ENCODE data around the gene CD22. TPM values are rescaled to one million over a fixed set of nuclear protein-coding genes. Genes with fewer than 3 reads are reported as not detected.

The CD22 gene
- total RNA-seq, 4 donors from 2014 or later, result not detected

- 79% methylated on average over 2 of the region's 2 CpGs for WGBS
- TF ChIP-seq POLR2AphosphoS5 (IDR thresholded peaks at IDR 0.05) (no peak), POLR2A (IDR thresholded peaks at IDR 0.05) (no peak), CTCF (IDR thresholded peaks at IDR 0.05) (no peak), EP300 (IDR thresholded peaks at IDR 0.05) (no peak)
- DNase-seq (ENCODE audit: low spot score in 2 of 2), result peak in 1 of 2 donors; percentile 63
- Histone ChIP-seq H3K27me3 (peaks cover 7% of the 10 kb centered on the region), H3K9me3 (no peaks in the 10 kb centered on the region), H3K27ac (no peak overlapping the region), H3K4me3 (no peak overlapping the region), H3K36me3 (no peaks in the 10 kb centered on the region), H3K4me1 (peaks cover 10% of the 10 kb centered on the region)
Observed at GRCh38 chr19:35383536-35383935, 54.5 kb downstream of the CD22 start.

GRCh38 chr19:35388277-35389054 lies 59.5 kb downstream of the CD22 start:
- Histone ChIP-seq H3K27me3 (no peaks in the 10 kb centered on the region), H3K9me3 (no peaks in the 10 kb centered on the region), H3K36me3 (no peaks in the 10 kb centered on the region), H3K4me1 (peaks cover 12% of the 10 kb centered on the region), H3K4me3 (no peak overlapping the region), H3K27ac (peak overlapping the region; percentile 41)
- no peak for TF ChIP-seq POLR2AphosphoS5 (IDR thresholded peaks at IDR 0.05)
- no peak for TF ChIP-seq EP300 (IDR thresholded peaks at IDR 0.05)
- TF ChIP-seq POLR2A (IDR thresholded peaks at IDR 0.05), result no peak
- no peak for TF ChIP-seq CTCF (IDR thresholded peaks at IDR 0.05)
- 52% methylated on average over 6 of the region's 6 CpGs for WGBS
- DNase-seq (ENCODE audit: low spot score in 2 of 2), result peak in 1 of 2 donors; percentile 24

- H3K4me3 ChIP-seq, result no peak overlapping the region
- peak overlapping the region; percentile 18 for H3K27ac ChIP-seq
- peak in 1 of 2 donors; percentile 53 for DNase-seq (ENCODE audit: low spot score in 2 of 2)
- H3K27me3 ChIP-seq, result no peaks in the 10 kb centered on the region
- no peaks in the 10 kb centered on the region for H3K36me3 ChIP-seq
- 63% methylated on average over 6 of the region's 6 CpGs for WGBS
- no peaks in the 10 kb centered on the region for H3K9me3 ChIP-seq
- H3K4me1 ChIP-seq, result peaks cover 12% of the 10 kb centered on the region
- TF ChIP-seq POLR2AphosphoS5 (IDR thresholded peaks at IDR 0.05) (no peak), POLR2A (IDR thresholded peaks at IDR 0.05) (no peak), CTCF (IDR thresholded peaks at IDR 0.05) (no peak), EP300 (IDR thresholded peaks at IDR 0.05) (no peak)
Observed at GRCh38 chr19:35389192-35389861, 60.3 kb downstream of the CD22 start.

DNA sequence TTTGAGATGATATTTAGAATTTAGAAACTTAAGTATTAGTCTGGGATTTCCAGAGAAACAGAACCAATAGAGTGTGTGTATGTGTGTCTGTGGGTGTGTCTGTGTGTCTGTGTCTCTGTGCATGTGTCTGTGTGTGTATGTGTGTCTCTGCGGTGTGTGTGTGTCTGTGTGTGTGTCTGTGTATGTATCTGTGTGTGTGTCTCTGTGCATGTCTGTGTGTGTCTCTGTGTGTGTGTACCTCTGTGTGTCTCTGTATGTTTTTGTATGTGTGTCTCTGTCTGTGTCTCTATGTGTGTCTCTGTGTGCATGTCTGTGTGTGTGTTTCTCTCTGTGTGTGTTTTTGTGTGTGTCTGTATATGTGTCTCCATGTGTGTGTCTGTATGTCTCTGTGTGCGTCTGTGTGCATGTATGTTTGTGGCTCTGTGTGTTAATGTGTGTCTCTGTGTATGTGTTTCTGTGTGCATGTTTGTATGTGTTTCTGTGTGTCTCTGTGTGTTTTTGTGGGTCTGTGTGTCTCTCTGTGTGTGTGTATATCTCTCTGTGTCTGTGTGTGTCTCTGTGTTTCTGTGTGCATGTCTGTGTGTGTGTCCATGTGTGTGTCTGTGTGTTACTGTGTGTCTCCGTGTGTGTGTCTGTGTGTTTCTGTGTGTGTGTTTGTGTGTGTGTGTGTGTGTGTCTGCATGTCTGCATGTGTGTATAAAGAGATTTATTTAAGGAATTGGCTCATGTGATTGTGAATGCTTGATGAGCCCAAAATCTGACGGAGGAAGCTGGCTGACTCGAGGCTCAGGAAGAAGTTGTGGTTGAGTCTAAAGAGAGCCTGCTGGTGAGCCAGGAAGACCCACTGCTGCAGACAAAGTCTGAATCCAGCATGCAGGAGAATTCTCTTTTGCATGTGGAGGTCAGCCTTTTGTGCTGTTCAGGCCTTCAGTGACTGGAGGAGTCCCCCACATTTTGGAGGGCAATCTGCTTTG lies 64.0 kb downstream of the CD22 start:
- H3K4me1 ChIP-seq, result peaks cover 12% of the 10 kb centered on the region
- H3K27ac ChIP-seq, result no peak overlapping the region
- H3K27me3 ChIP-seq, result no peaks in the 10 kb centered on the region
- TF ChIP-seq POLR2A (IDR thresholded peaks at IDR 0.05) (no peak), EP300 (IDR thresholded peaks at IDR 0.05) (no peak), CTCF (IDR thresholded peaks at IDR 0.05) (no peak), POLR2AphosphoS5 (IDR thresholded peaks at IDR 0.05) (no peak)
- WGBS, result 73% methylated on average over 5 of the region's 5 CpGs
- H3K9me3 ChIP-seq, result no peaks in the 10 kb centered on the region
- no peak overlapping the region for H3K4me3 ChIP-seq
- H3K36me3 ChIP-seq, result no peaks in the 10 kb centered on the region
- peak in 1 of 2 donors; percentile 18 for DNase-seq (ENCODE audit: low spot score in 2 of 2)

All from suprapubic skin (tissue), 4 donors.